GM13976 (cell line): Measurements from ENCODE around the gene TTC4.

Experiments used
- DNase-seq: peaks from one replicate; pipeline ENCODE4 v3.0.0; 2012; ENCODE audit warnings: low spot score
- CTCF ChIP-seq: IDR thresholded peaks from 2 replicates; pipeline ENCODE4 v1.5.1; 2012; ENCODE audit warnings: borderline replicate concordance, mild to moderate bottlenecking; ENCODE audit not compliant: insufficient read depth; ENCODE audit errors: extremely low read depth, missing control alignments, control extremely low read depth
- in situ Hi-C: fragments of 300-500 bp; cut with MboI; formaldehyde crosslinking; loops from one replicate; pipeline ENCODE4 v1.12.0; 2022; ENCODE audit warnings: low sequenced_read_pairs, mixed read lengths, inconsistent platforms; ENCODE audit not compliant: unreplicated experiment

TTC4 gene

GRCh38 chr1:54678776-54679643, 36.7 kb upstream of the TTC4 start:
- TF ChIP-seq CTCF = no peak
- no peak for DNase-seq
- in situ Hi-C loops = loop anchor here (10.0 kb wide), 1 partner anchor 116 kb away; no protein-coding TSS in a partner anchor

GRCh38 chr1:54679706-54680105, 36.0 kb upstream of the TTC4 start:
- in situ Hi-C loops = loop anchor here (10.0 kb wide), 1 partner anchor 115 kb away; no protein-coding TSS in a partner anchor
- DNase-seq = no peak
- no peak for TF ChIP-seq CTCF

GRCh38 chr1:54680387-54680786, 35.3 kb upstream of the TTC4 start:
- in situ Hi-C loops = no loop called here
- no peak for DNase-seq
- no peak for TF ChIP-seq CTCF

- TF ChIP-seq CTCF = no peak
- DNase-seq = no peak
- in situ Hi-C loops = no loop called here
Measured at GRCh38 chr1:54681358-54681757, 34.3 kb upstream of the TTC4 start.

- DNase-seq = no peak
- no peak for TF ChIP-seq CTCF
- in situ Hi-C loops = no loop called here
Measured at GRCh38 chr1:54683453-54683852, 32.2 kb upstream of the TTC4 start.

GRCh38 chr1:54685335-54685905, 30.2 kb upstream of the TTC4 start:
- in situ Hi-C loops = no loop called here
- DNase-seq = no peak
- TF ChIP-seq CTCF = no peak
